ENCODE measurements around the gene NUP50.

The NUP50 gene

GRCh38 chr22:45202333-45203149 lies 38.8 kb downstream of the NUP50 start:
- no peak overlapping the region for H3K27ac ChIP-seq (replicated peaks)
- no peak for TF ChIP-seq SPI1 (IDR thresholded peaks at IDR 0.05; ENCODE audit: borderline replicate concordance, low read depth)
- no peak for TF ChIP-seq GABPA (IDR thresholded peaks at IDR 0.05; ENCODE audit: low read depth)
- no peak for TF ChIP-seq POLR2AphosphoS5 (IDR thresholded peaks at IDR 0.05; ENCODE audit: low read depth)
- TF ChIP-seq, protein P1, sequence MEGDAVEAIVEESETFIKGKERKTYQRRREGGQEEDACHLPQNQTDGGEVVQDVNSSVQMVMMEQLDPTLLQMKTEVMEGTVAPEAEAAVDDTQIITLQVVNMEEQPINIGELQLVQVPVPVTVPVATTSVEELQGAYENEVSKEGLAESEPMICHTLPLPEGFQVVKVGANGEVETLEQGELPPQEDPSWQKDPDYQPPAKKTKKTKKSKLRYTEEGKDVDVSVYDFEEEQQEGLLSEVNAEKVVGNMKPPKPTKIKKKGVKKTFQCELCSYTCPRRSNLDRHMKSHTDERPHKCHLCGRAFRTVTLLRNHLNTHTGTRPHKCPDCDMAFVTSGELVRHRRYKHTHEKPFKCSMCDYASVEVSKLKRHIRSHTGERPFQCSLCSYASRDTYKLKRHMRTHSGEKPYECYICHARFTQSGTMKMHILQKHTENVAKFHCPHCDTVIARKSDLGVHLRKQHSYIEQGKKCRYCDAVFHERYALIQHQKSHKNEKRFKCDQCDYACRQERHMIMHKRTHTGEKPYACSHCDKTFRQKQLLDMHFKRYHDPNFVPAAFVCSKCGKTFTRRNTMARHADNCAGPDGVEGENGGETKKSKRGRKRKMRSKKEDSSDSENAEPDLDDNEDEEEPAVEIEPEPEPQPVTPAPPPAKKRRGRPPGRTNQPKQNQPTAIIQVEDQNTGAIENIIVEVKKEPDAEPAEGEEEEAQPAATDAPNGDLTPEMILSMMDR (IDR thresholded peaks at IDR 0.05; ENCODE audit: insufficient read depth, low read length), result no peak
- TF ChIP-seq, protein P2, sequence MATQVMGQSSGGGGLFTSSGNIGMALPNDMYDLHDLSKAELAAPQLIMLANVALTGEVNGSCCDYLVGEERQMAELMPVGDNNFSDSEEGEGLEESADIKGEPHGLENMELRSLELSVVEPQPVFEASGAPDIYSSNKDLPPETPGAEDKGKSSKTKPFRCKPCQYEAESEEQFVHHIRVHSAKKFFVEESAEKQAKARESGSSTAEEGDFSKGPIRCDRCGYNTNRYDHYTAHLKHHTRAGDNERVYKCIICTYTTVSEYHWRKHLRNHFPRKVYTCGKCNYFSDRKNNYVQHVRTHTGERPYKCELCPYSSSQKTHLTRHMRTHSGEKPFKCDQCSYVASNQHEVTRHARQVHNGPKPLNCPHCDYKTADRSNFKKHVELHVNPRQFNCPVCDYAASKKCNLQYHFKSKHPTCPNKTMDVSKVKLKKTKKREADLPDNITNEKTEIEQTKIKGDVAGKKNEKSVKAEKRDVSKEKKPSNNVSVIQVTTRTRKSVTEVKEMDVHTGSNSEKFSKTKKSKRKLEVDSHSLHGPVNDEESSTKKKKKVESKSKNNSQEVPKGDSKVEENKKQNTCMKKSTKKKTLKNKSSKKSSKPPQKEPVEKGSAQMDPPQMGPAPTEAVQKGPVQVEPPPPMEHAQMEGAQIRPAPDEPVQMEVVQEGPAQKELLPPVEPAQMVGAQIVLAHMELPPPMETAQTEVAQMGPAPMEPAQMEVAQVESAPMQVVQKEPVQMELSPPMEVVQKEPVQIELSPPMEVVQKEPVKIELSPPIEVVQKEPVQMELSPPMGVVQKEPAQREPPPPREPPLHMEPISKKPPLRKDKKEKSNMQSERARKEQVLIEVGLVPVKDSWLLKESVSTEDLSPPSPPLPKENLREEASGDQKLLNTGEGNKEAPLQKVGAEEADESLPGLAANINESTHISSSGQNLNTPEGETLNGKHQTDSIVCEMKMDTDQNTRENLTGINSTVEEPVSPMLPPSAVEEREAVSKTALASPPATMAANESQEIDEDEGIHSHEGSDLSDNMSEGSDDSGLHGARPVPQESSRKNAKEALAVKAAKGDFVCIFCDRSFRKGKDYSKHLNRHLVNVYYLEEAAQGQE (IDR thresholded peaks at IDR 0.05; ENCODE audit: insufficient replicate concordance, low read depth), result no peak
- H3K4me3 ChIP-seq (replicated peaks; ENCODE audit: insufficient read depth, low read length), result no peak overlapping the region
- no peaks in the 10 kb centered on the region for H3K27me3 ChIP-seq (ENCODE audit: insufficient read depth, poor library complexity, severe bottlenecking)
- no peak for DNase-seq (ENCODE audit: low read depth in 1 of 2, low spot score in 1 of 2)

DNA sequence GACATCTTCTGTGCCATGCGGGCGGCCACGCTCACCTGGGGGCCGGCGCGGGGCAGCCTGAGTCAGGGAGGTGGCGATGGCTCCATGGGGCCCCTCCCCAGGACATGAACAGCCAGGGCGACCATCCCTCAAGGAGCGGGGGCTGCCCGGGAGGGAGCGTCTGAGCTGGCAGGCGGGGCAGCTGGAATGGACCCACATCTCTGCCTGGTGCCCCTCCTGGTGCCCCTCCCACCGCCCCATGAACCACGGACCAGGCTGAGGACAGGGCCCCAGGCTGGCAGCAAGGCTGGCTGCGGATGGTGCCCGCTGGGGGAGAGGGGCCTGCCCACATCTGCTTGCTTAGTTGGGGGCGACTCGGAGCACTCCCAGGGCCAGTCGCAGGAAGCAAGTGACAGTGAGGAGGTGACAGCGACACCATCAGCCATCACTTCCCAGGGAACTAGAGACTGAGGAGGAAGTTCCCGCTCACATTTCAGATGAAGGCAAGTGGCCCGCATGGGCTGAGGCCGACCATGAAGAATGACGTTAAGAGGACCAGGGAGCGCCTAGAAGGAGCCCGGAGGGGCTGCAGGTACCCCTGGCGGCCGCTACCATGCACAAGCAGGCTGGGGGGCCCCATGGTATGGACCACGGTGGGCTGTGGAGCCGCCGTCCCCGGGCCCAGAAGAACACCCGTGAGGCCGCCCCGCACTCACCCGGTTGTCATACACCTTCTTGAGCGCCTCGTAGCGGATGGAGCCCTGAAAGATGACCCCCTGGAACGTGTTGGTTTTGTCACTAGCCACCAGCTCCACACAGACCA lies 39.6 kb downstream of the NUP50 start:
- no peak for DNase-seq (ENCODE audit: low read depth in 1 of 2, low spot score in 1 of 2)
- Histone ChIP-seq H3K27ac (replicated peaks) (no peak overlapping the region), H3K27me3 (ENCODE audit: insufficient read depth, poor library complexity, severe bottlenecking) (no peaks in the 10 kb centered on the region), H3K4me3 (replicated peaks; ENCODE audit: insufficient read depth, low read length) (no peak overlapping the region)
- no peak for TF ChIP-seq POLR2AphosphoS5 (IDR thresholded peaks at IDR 0.05; ENCODE audit: low read depth)
- TF ChIP-seq, protein P1 (IDR thresholded peaks at IDR 0.05; ENCODE audit: insufficient read depth, low read length), result no peak
- no peak for TF ChIP-seq SPI1 (IDR thresholded peaks at IDR 0.05; ENCODE audit: borderline replicate concordance, low read depth)
- no peak for TF ChIP-seq GABPA (IDR thresholded peaks at IDR 0.05; ENCODE audit: low read depth)
- TF ChIP-seq, protein P2 (IDR thresholded peaks at IDR 0.05; ENCODE audit: insufficient replicate concordance, low read depth), result no peak

DNA sequence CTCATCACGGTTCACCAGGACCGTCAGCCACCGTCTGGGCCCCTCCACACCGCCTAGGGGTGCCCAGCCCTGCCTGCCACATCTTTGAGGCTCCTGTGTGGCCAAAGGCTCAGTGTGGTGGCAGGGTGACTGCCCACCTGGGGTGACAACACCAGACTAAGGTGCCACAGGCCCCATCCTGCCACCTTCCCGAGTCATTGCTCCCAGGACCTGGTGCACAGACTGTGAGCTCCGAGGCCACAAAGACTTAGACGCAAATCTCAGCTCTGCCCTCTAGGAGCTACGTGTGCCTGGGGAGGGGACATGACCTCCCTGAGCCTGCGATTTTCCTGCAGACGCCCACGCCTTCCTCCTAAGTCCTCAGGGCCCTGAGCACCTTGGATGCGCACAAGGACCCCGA lies 40.5 kb downstream of the NUP50 start:
- TF ChIP-seq, protein P1 (IDR thresholded peaks at IDR 0.05; ENCODE audit: insufficient read depth, low read length), result no peak
- TF ChIP-seq, protein P2 (IDR thresholded peaks at IDR 0.05; ENCODE audit: insufficient replicate concordance, low read depth), result no peak
- no peak for TF ChIP-seq POLR2AphosphoS5 (IDR thresholded peaks at IDR 0.05; ENCODE audit: low read depth)

More for the DNA sequence above, 40.5 kb downstream of the NUP50 start:
- no peaks in the 10 kb centered on the region for H3K27me3 ChIP-seq (ENCODE audit: insufficient read depth, poor library complexity, severe bottlenecking)
- no peak for DNase-seq (ENCODE audit: low read depth in 1 of 2, low spot score in 1 of 2)
- no peak overlapping the region for H3K27ac ChIP-seq (replicated peaks)
- H3K4me3 ChIP-seq (replicated peaks; ENCODE audit: insufficient read depth, low read length), result no peak overlapping the region

All from HL-60 (cell line).